GM23248 (cell line): Measurements from ENCODE around the gene ANTXR2. TPM values are rescaled to one million over a fixed set of nuclear protein-coding genes. Genes with fewer than 3 reads are reported as not detected.
A peak's percentile ranks its signal among the peaks of the same experiment; 100 is the strongest.

Source experiments
- DNase-seq: peaks from one replicate; pipeline ENCODE4 v3.0.0-alpha.2; 2015
- H2AFZ ChIP-seq: fragments of 200-600 bp; sonication (generic); 2 replicates; pipeline ENCODE4 v1.6.1; 2016; ENCODE audit warnings: antibody characterized with exemption
- H3F3A ChIP-seq: fragments of 200-600 bp; sonication (generic); 2 replicates; pipeline ENCODE4 v1.6.1; 2016; ENCODE audit warnings: mild to moderate bottlenecking, antibody characterized with exemption, mixed run types; ENCODE audit not compliant: insufficient read depth
- H3K27ac ChIP-seq: fragments of 200-600 bp; sonication (generic); 2 replicates; pipeline ENCODE4 v1.5.1; 2016; ENCODE audit warnings: mild to moderate bottlenecking
- H3K27me3 ChIP-seq: fragments of 200-600 bp; sonication (generic); replicated peaks from 2 replicates; pipeline ENCODE4 v1.6.1; 2016; ENCODE audit warnings: mild to moderate bottlenecking; ENCODE audit not compliant: insufficient read depth
- H3K36me3 ChIP-seq: fragments of 200-600 bp; sonication (generic); 2 replicates; pipeline ENCODE4 v1.6.1; 2016; ENCODE audit warnings: low read depth, mild to moderate bottlenecking
- H3K4me1 ChIP-seq: fragments of 200-600 bp; sonication (generic); 2 replicates; pipeline ENCODE4 v1.6.1; 2016; ENCODE audit warnings: mild to moderate bottlenecking; ENCODE audit not compliant: insufficient read depth
- H3K4me2 ChIP-seq: fragments of 200-600 bp; sonication (generic); one replicate; pipeline ENCODE4 v1.6.1; 2016; ENCODE audit warnings: mild to moderate bottlenecking; ENCODE audit not compliant: unreplicated experiment
- H3K4me3 ChIP-seq: fragments of 200-600 bp; sonication (generic); 2 replicates; pipeline ENCODE4 v1.5.1; 2016; ENCODE audit warnings: mild to moderate bottlenecking
- H3K79me2 ChIP-seq: fragments of 200-600 bp; sonication (generic); 2 replicates; pipeline ENCODE4 v1.6.1; 2016; ENCODE audit warnings: mild to moderate bottlenecking; ENCODE audit not compliant: insufficient read depth
- H3K9ac ChIP-seq: fragments of 200-600 bp; sonication (generic); 2 replicates; pipeline ENCODE4 v1.6.1; 2016; ENCODE audit warnings: mild to moderate bottlenecking
- H3K9me2 ChIP-seq: fragments of 200-600 bp; sonication (generic); 2 replicates; pipeline ENCODE4 v1.6.1; 2016; ENCODE audit warnings: mixed run types, mild to moderate bottlenecking, moderate library complexity; ENCODE audit not compliant: insufficient read depth
- H3K9me3 ChIP-seq: fragments of 200-600 bp; sonication (generic); one replicate; pipeline ENCODE4 v1.6.1; 2017; ENCODE audit warnings: low read depth
- H4K20me1 ChIP-seq: fragments of 200-600 bp; sonication (generic); 2 replicates; pipeline ENCODE4 v1.6.0; 2016; ENCODE audit not compliant: insufficient read depth
- EZH2 ChIP-seq: fragments of 200-600 bp; sonication (generic); IDR thresholded peaks from 2 replicates; pipeline ENCODE4 v1.6.1; 2018; ENCODE audit warnings: antibody characterized with exemption, mild to moderate bottlenecking; ENCODE audit not compliant: insufficient read depth, poor library complexity, severe bottlenecking
- EZH2phosphoT487 ChIP-seq: fragments of 200-600 bp; sonication (generic); IDR thresholded peaks from 2 replicates; pipeline ENCODE4 v1.6.1; 2018; ENCODE audit warnings: antibody characterized with exemption, moderate library complexity, mild to moderate bottlenecking, low read depth; ENCODE audit not compliant: insufficient read depth
- WGBS, 2 experiments: methylation state at CpG; one replicate each; pipeline ENCODE4 v1.1.6; 2015 to 2017; ENCODE audit warnings: low lambda C conversion rate in 2 of 2, low coverage in 1 of 2; ENCODE audit errors: missing lambda C conversion rate in 2 of 2; 5-methylcytosine and 5-hydroxymethylcytosine counted together
- in situ Hi-C: fragments of 300-500 bp; cut with MboI; formaldehyde crosslinking; loops from 2 replicates; pipeline ENCODE4 v1.15.0; 2020
- polyA plus RNA-seq: library from polyadenylated mRNA; unstranded; fragments of >200 nt; fragmentation: Nextera tagmentation; extraction: Ambion mirVana; gene quantifications from 2 replicates; pipeline ENCODE4 v1.2.1, GENCODE V29; 2016
- total RNA-seq: library from RNA; depleted of rRNA; stranded (reverse); fragments of >200 nt; shearing (Covaris generic); gene quantifications from 2 replicates; pipeline ENCODE4 v1.2.3, GENCODE V29; 2014; rRNA removed

Gene ANTXR2
- total and polyA plus RNA-seq, 2 experiments from 2014 or later, result 77.2 to 87.5 TPM

DNA sequence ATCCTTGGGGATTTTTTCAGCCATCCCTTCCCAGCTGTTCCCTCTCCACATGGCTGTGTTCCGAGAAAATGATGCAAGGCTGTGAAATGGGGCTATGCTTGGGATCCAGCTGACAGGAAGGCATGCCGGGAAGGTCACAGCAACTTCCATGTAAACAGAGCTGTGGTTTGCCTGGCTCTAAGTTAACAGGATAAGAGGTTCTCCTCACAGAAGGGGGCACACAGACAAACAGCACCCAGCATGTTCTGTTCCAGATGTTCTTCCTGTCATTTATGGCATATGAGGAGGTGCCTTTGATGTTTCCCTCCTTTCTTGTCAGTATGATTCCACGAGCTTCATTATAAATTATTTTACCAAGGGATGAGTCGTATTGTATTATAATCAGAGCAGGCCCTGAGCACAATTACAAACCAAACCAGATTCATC, 220.7 kb downstream of the ANTXR2 start:
- no peaks in the 10 kb centered on the region for H3K79me2 ChIP-seq
- no peaks in the 10 kb centered on the region for H4K20me1 ChIP-seq
- H3K36me3 ChIP-seq, result no peaks in the 10 kb centered on the region
- H3F3A ChIP-seq, result 0 out of 2 replicates have a peak, but pooled peaks cover 10% of the 10 kb centered on the region
- H3K4me3 ChIP-seq, result no peak overlapping the region
- H3K9me3 ChIP-seq, result no peaks in the 10 kb centered on the region
- no peak overlapping the region for H3K9ac ChIP-seq
- peak overlapping the region; percentile 38 for H3K4me2 ChIP-seq
- no peaks in the 10 kb centered on the region for H3K27me3 ChIP-seq
- H3K4me1 ChIP-seq, result peaks cover 21% of the 10 kb centered on the region
- WGBS, 2 experiments, result 18 to 23% methylated on average over 4 of the region's 4 CpGs
- H3K9me2 ChIP-seq, result no peaks in the 10 kb centered on the region
- TF ChIP-seq EZH2, result no peak
- no peak for TF ChIP-seq EZH2phosphoT487
- in situ Hi-C loops, result no loop called here
- H3K27ac ChIP-seq, result peak overlapping the region; percentile 19; the same call in 1 of the 2 replicates
- H2AFZ ChIP-seq, result peak overlapping the region; percentile 69
- peak; percentile 18 for DNase-seq

DNA sequence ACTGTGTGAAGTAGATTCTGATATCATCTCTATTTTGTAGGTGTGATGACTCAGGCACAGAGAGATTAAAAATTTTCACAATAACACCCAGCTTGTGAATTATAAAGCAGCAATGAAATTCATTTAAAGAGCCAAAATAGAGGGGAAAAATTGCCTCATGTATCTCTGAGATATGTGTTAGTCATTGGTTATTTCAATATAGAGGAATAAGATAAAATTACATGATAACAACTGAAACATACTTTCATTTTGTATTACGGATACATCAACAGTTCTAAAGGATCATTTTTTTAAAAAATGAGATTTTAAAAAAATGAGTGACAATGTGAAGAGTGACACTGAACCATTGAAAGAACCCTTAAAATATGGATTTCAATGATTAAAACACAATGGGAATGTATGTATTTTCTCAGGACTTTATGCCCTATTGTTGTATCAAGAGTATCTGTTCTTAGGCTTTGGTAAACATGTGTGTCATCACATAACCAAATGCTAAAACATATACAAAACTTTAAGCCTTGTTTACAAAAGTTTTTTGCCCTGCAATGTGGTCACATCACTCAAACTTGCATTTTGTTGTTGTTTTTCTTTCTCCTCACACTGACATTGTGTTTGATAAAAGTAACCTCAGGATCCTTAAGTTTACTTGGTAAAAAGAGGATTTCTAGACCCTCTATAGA, 221.3 kb downstream of the ANTXR2 start:
- no peaks in the 10 kb centered on the region for H3K9me2 ChIP-seq
- in situ Hi-C loops, result no loop called here
- H3K9me3 ChIP-seq, result no peaks in the 10 kb centered on the region
- H2AFZ ChIP-seq, result peak overlapping the region; percentile 69
- H3F3A ChIP-seq, result 0 out of 2 replicates have a peak, but pooled peaks cover 10% of the 10 kb centered on the region
- H3K27ac ChIP-seq, result peak overlapping the region; percentile 19
- H4K20me1 ChIP-seq, result no peaks in the 10 kb centered on the region
- peak overlapping the region; percentile 2; the same call in 1 of the 2 replicates for H3K4me3 ChIP-seq
- peak overlapping the region; percentile 38 for H3K4me2 ChIP-seq
- H3K9ac ChIP-seq, result no peak overlapping the region
- TF ChIP-seq EZH2phosphoT487, result no peak
- no peak for TF ChIP-seq EZH2
- H3K27me3 ChIP-seq, result no peaks in the 10 kb centered on the region
- WGBS, 2 experiments, result 46 to 56% methylated on average over 1 of the region's 1 CpG
- no peaks in the 10 kb centered on the region for H3K79me2 ChIP-seq
- H3K36me3 ChIP-seq, result no peaks in the 10 kb centered on the region
- peaks cover 21% of the 10 kb centered on the region for H3K4me1 ChIP-seq
- peak; percentile 53 for DNase-seq

Other genes with a start within 250 kb of the ANTXR2 start
- gene PRDM8, start 124.3 kb upstream of the ANTXR2 start, total RNA-seq, result 4.4 and 7.0 TPM in 2 replicates
- 1.7 and 2.3 TPM in 2 replicates for gene PRDM8, start 124.3 kb upstream of the ANTXR2 start, polyA plus RNA-seq
- gene FGF5, start 193.4 kb upstream of the ANTXR2 start, total RNA-seq, result 13.4 and 15.5 TPM in 2 replicates
- gene FGF5, start 193.4 kb upstream of the ANTXR2 start, polyA plus RNA-seq, result 59.9 and 63.7 TPM in 2 replicates